Effector memory CD4-positive, alpha-beta T cell (primary cell): Measurements from ENCODE around the gene ADAMTS18.

ENCODE experiments used
- DNase-seq, 3 donors: peaks; one replicate each; pipeline ENCODE4 v3.0.0-alpha.2; 2020
- H3K27ac ChIP-seq: 2 replicates; pipeline ENCODE4 v1.7.0; 2013; ENCODE audit warnings: mild to moderate bottlenecking, low read length, moderate library complexity; ENCODE audit not compliant: insufficient read depth, poor library complexity, severe bottlenecking
- H3K27me3 ChIP-seq: replicated peaks from 2 replicates; pipeline ENCODE4 v1.7.0; 2013; ENCODE audit warnings: mild to moderate bottlenecking, low read length; ENCODE audit not compliant: insufficient read depth, control insufficient read depth, poor library complexity, severe bottlenecking
- H3K36me3 ChIP-seq: 2 replicates; pipeline ENCODE4 v1.7.0; 2013; ENCODE audit warnings: mild to moderate bottlenecking, low read length, moderate library complexity; ENCODE audit not compliant: control insufficient read depth, insufficient read depth
- H3K4me1 ChIP-seq: 2 replicates; pipeline ENCODE4 v1.7.0; 2013; ENCODE audit warnings: low read length, mild to moderate bottlenecking; ENCODE audit not compliant: control insufficient read depth, insufficient read depth, poor library complexity, severe bottlenecking
- H3K4me3 ChIP-seq: 2 replicates; pipeline ENCODE4 v1.7.0; 2013; ENCODE audit warnings: low read length, low read depth, mild to moderate bottlenecking; ENCODE audit not compliant: insufficient read depth, poor library complexity, severe bottlenecking
- H3K9me3 ChIP-seq: 2 replicates; pipeline ENCODE4 v1.7.0; 2013; ENCODE audit warnings: mild to moderate bottlenecking, low read length, moderate library complexity; ENCODE audit not compliant: control insufficient read depth

Gene ADAMTS18

DNA sequence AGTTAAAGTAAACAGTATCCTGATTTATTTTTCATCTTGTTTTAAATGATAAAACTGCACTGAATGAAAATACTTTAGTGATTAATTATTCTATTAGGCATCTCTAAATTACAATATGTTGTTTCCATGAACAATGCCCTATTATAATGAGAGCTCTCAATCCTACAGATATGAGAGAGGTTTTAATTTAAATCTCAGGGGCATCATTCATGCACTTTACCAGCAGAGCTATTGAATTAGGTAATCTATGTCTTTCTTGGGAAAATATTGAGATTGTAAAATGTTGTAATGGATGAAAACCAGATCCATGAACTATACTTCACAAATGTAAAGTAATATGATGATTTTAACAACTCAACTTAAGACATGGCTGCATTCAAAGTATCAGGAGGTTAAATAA, 103.8 kb downstream of the ADAMTS18 start:
- H3K27me3 ChIP-seq = no peaks in the 10 kb centered on the region
- no peaks in the 10 kb centered on the region for H3K4me1 ChIP-seq
- no peak overlapping the region for H3K27ac ChIP-seq
- no peaks in the 10 kb centered on the region for H3K36me3 ChIP-seq
- DNase-seq = no peak
- no peak overlapping the region for H3K4me3 ChIP-seq
- H3K9me3 ChIP-seq = no peaks in the 10 kb centered on the region

DNA sequence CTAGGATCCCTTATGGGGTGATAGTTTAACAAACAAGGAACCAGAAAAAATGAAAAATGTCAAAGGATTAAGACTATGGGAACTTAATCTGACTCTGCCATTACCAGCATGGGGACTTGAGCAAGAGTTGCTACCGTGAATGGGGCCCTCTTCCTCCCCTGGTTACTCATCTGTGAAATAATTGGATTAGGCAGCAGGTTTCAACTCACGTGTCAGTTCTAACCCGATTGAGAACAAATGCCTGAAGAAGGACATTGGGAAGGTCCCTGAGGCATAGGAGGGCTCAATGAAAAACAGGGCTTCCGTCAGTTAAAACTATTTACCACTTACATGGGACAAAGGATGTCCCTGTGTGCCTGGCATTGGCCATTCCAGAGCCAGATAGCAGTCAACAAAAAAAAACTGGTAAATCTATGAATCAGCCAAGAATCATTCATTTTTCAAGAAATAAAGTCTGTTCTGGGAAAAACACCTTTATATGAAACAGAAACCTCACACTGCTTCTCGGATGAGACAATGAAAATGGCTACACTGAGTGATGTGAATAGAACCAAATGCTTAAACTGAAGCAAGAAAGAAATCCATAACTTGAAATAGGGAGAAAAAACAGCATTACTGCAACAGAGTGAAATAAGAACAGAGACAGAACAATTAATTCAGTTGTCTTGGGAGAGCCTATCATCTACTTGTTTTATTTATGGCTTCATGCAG, 104.3 kb downstream of the ADAMTS18 start:
- Histone ChIP-seq H3K9me3 (no peaks in the 10 kb centered on the region), H3K36me3 (no peaks in the 10 kb centered on the region), H3K4me1 (no peaks in the 10 kb centered on the region), H3K27me3 (no peaks in the 10 kb centered on the region), H3K27ac (no peak overlapping the region), H3K4me3 (no peak overlapping the region)
- DNase-seq = no peak

DNA sequence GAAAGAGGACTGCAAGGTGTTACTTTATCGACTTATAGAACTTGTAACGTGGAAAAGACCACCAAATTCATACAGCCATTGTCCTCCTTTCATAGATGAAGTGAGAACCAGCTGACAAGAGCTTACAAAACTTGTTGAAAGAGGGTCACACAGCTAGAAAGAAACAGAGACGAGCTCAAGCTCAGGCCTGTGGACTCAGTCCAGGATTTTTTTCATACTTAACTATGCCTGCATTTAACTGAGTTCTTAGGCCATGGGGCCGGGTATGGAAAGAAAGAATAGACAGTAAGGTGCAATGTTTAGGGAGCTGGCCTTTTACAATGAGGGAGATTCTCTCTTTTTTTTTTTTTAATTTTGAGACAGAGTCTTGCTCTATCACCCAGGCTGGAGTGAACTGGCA, 106.1 kb downstream of the ADAMTS18 start:
- H3K27ac ChIP-seq = no peak overlapping the region
- H3K27me3 ChIP-seq = no peaks in the 10 kb centered on the region
- H3K36me3 ChIP-seq = no peaks in the 10 kb centered on the region
- DNase-seq = no peak
- H3K4me3 ChIP-seq = no peak overlapping the region
- H3K4me1 ChIP-seq = no peaks in the 10 kb centered on the region
- no peaks in the 10 kb centered on the region for H3K9me3 ChIP-seq

DNA sequence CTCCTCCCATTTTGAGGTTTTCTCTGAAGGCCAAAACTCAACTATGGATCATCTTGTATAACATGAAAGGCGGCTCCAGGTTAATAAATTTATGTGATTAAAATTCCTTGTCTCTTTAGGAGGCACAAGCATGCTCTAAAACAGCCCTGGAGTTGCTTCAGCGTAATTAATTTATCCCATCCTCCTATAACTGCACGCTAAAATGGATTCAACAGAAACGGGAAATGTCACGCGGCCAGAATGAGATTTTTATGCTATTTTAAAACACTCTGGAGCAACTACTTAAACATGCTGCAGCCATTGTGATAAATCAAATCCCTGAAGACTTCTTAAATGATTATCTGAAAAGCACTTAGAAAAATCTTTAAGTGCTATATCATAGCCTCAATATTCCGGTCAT, 106.6 kb downstream of the ADAMTS18 start:
- Histone ChIP-seq H3K36me3 (no peaks in the 10 kb centered on the region), H3K4me3 (no peak overlapping the region), H3K9me3 (no peaks in the 10 kb centered on the region), H3K4me1 (no peaks in the 10 kb centered on the region), H3K27ac (no peak overlapping the region), H3K27me3 (no peaks in the 10 kb centered on the region)
- DNase-seq = no peak

DNA sequence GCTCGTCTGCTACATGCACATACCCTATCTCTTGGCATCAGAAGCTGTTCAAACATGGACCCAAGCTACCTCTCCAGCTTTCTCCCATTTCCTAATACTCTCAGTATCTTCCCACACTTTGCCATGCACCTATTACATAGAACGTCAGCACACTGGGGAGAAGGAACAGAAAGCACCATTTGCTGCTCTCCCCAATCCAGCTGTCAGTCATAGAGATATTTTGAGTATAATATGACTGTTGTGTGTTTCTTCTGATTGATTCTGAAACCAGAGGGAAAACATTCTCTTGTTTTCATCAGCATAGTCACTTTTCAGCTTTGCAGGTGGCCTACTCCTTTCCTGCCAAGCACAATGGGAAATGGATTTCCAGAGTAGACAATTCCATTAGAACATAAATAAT, 107.1 kb downstream of the ADAMTS18 start:
- Histone ChIP-seq H3K9me3 (no peaks in the 10 kb centered on the region), H3K27ac (no peak overlapping the region), H3K27me3 (no peaks in the 10 kb centered on the region), H3K4me3 (no peak overlapping the region), H3K36me3 (no peaks in the 10 kb centered on the region), H3K4me1 (no peaks in the 10 kb centered on the region)
- DNase-seq = no peak

DNA sequence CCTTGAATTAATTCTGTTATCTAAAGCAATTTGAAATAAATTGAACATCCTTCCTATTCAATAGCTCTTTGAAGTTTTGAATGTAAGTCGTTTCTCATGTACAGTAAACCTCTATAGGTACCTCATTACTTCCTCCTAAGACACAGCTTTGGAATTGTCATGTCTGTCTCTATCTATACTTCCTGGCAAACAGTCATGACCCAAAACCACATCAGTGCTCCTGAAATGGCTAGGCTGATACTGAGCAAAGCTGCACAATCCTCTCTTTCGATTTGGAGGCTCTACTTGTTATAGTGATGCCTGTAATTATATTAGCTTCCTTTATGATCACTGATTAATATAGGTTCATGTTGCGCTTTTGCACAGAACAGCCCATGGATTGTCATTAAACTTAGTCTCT, 110.1 kb downstream of the ADAMTS18 start:
- Histone ChIP-seq H3K4me3 (no peak overlapping the region), H3K4me1 (no peaks in the 10 kb centered on the region), H3K9me3 (no peaks in the 10 kb centered on the region), H3K27me3 (no peaks in the 10 kb centered on the region), H3K27ac (no peak overlapping the region), H3K36me3 (no peaks in the 10 kb centered on the region)
- DNase-seq = no peak

DNA sequence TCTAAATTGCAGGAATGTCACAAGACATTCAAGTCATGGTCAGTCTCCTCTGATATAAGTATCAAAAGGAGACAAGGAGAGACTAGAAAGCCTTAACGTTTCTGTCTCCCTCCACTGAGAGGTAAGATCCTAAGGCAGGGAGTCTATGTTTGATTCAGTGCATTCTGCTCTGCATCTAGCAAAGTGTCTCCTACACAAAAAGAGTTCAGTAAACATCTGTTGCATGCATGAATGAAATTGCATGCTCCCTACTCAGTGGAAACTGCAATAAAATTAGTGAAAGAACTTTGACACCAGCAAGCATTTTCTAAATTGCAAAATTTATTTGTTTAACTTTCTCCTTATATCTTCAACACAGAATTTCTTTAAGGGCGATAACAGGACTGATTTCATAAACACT, 111.1 kb downstream of the ADAMTS18 start:
- Histone ChIP-seq H3K27me3 (no peaks in the 10 kb centered on the region), H3K27ac (no peak overlapping the region), H3K9me3 (no peaks in the 10 kb centered on the region), H3K4me1 (no peaks in the 10 kb centered on the region), H3K4me3 (no peak overlapping the region), H3K36me3 (no peaks in the 10 kb centered on the region)
- DNase-seq = no peak

DNA sequence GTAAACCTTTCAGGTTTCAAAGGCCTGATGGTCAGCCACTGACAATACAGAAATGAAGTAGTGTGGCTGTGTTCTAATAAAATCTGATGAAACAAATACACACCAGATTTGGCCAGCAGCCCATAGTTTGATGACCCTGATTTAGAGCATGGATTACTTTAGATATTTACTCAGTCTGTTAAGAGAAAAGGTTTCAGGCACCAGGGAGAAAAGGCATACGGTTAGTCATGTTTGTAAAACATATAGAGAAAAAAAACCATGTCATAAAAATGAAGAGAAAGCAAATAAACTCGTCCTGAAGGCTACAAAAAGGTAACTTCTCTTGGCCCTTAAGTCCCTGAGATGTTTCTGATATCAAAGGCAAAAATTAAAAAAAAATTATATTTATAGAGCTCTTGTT, 112.1 kb downstream of the ADAMTS18 start:
- no peaks in the 10 kb centered on the region for H3K4me1 ChIP-seq
- H3K9me3 ChIP-seq = no peaks in the 10 kb centered on the region
- DNase-seq = no peak
- no peaks in the 10 kb centered on the region for H3K36me3 ChIP-seq
- no peaks in the 10 kb centered on the region for H3K27me3 ChIP-seq
- no peak overlapping the region for H3K4me3 ChIP-seq
- no peak overlapping the region for H3K27ac ChIP-seq

DNA sequence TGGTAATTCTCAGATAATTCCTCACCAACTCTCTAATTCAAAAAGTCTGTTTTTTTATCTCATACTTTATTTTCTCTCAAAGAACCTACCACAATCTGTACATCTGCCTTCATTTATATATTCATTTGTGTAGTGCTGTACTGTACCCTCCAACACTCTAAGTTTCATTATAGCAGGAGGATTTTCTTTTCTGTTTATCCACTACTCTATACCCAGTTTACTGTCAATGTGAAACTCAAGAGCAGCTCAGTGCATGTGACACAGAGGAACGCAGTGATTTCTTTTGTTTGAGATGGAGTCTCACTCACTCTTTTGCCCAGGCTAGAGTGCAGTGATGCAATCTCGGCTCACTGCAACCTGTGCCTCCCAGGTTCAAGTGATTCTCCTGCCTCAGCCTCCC, 117.8 kb downstream of the ADAMTS18 start:
- no peak overlapping the region for H3K27ac ChIP-seq
- H3K36me3 ChIP-seq = no peaks in the 10 kb centered on the region
- H3K4me1 ChIP-seq = no peaks in the 10 kb centered on the region
- no peak overlapping the region for H3K4me3 ChIP-seq
- no peak for DNase-seq
- H3K27me3 ChIP-seq = no peaks in the 10 kb centered on the region
- H3K9me3 ChIP-seq = no peaks in the 10 kb centered on the region

DNA sequence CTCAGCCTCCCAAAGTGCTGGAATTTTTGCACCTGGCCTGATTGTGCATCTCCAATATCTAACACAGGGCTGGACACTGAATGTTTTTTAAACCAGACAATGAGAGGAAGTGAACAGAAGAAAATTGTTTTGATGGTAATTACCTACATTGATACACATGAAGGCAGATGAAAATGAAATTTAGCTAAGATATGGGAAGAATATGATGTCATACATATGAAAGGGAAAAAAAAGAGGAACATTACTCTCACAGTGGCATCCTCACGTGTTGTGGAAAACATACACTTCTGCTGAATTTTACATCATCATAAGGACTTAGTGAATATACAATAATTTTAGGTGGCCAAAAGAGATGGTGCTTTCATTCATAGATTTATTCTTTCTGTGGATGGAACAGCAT, 124.0 kb downstream of the ADAMTS18 start:
- no peak for DNase-seq
- H3K27ac ChIP-seq = no peak overlapping the region
- H3K9me3 ChIP-seq = no peaks in the 10 kb centered on the region
- no peaks in the 10 kb centered on the region for H3K27me3 ChIP-seq
- H3K4me3 ChIP-seq = no peak overlapping the region
- no peaks in the 10 kb centered on the region for H3K4me1 ChIP-seq
- H3K36me3 ChIP-seq = no peaks in the 10 kb centered on the region
